GM19238 (cell line): Measurements from ENCODE around the gene SMARCD1.

ENCODE experiments used
- DNase-seq: peaks from one replicate; pipeline ENCODE4 v3.0.0; 2011; ENCODE audit warnings: low spot score; ENCODE audit not compliant: insufficient read length

SMARCD1 gene

GRCh38 chr12:50084775-50085614, at the start of gene SMARCD1:
Gene SMARCD1, plus strand, starts transcription at chr12:50085342. Its CDS starts 28 bp downstream, at chr12:50085370.
- DNase-seq, result peak; percentile 94

GRCh38 chr12:50038336-50038735, 46.8 kb upstream of the SMARCD1 start:
- no peak for DNase-seq

GRCh38 chr12:50039151-50039835, 45.8 kb upstream of the SMARCD1 start:
- DNase-seq, result peak; percentile 72

GRCh38 chr12:50040657-50041056, 44.5 kb upstream of the SMARCD1 start:
- no peak for DNase-seq

- no peak for DNase-seq
Observed at GRCh38 chr12:50041062-50041860, 43.9 kb upstream of the SMARCD1 start.

- no peak for DNase-seq
Observed at GRCh38 chr12:50041962-50042361, 43.2 kb upstream of the SMARCD1 start.

- DNase-seq, result no peak
Observed at GRCh38 chr12:50042693-50043092, 42.4 kb upstream of the SMARCD1 start.

GRCh38 chr12:50043308-50043707, 41.8 kb upstream of the SMARCD1 start:
- DNase-seq, result no peak

GRCh38 chr12:50043854-50044253, 41.3 kb upstream of the SMARCD1 start:
- DNase-seq, result no peak

- no peak for DNase-seq
Observed at GRCh38 chr12:50047693-50048250, 37.4 kb upstream of the SMARCD1 start.

GRCh38 chr12:50049254-50050118, 35.7 kb upstream of the SMARCD1 start:
- DNase-seq, result no peak

- DNase-seq, result no peak
Observed at GRCh38 chr12:50050119-50050385, 35.1 kb upstream of the SMARCD1 start.

- no peak for DNase-seq
Observed at GRCh38 chr12:50050410-50051098, 34.6 kb upstream of the SMARCD1 start.

GRCh38 chr12:50051101-50051806, 33.9 kb upstream of the SMARCD1 start:
- no peak for DNase-seq

- DNase-seq, result no peak
Observed at GRCh38 chr12:50052544-50052943, 32.6 kb upstream of the SMARCD1 start.

- no peak for DNase-seq
Observed at GRCh38 chr12:50052964-50053363, 32.2 kb upstream of the SMARCD1 start.

- DNase-seq, result no peak
Observed at GRCh38 chr12:50053583-50053982, 31.6 kb upstream of the SMARCD1 start.

- DNase-seq, result peak; percentile 78
Observed at GRCh38 chr12:50055831-50056638, 29.1 kb upstream of the SMARCD1 start.

- no peak for DNase-seq
Observed at GRCh38 chr12:50056639-50056976, 28.5 kb upstream of the SMARCD1 start.
